ENCODE results near the gene SLC4A1AP. TPM values are rescaled to one million over a fixed set of nuclear protein-coding genes. Genes with fewer than 3 reads are reported as not detected.
"Not testable (repeated sequence)": the region's sequence is repeated elsewhere in the genome, so short reads cannot be mapped to it uniquely, and the experiment has no call there.

SLC4A1AP gene
- total RNA-seq, 4 donors from 2014 or later = 15.6 to 25.0 (median 22.1) TPM

DNA sequence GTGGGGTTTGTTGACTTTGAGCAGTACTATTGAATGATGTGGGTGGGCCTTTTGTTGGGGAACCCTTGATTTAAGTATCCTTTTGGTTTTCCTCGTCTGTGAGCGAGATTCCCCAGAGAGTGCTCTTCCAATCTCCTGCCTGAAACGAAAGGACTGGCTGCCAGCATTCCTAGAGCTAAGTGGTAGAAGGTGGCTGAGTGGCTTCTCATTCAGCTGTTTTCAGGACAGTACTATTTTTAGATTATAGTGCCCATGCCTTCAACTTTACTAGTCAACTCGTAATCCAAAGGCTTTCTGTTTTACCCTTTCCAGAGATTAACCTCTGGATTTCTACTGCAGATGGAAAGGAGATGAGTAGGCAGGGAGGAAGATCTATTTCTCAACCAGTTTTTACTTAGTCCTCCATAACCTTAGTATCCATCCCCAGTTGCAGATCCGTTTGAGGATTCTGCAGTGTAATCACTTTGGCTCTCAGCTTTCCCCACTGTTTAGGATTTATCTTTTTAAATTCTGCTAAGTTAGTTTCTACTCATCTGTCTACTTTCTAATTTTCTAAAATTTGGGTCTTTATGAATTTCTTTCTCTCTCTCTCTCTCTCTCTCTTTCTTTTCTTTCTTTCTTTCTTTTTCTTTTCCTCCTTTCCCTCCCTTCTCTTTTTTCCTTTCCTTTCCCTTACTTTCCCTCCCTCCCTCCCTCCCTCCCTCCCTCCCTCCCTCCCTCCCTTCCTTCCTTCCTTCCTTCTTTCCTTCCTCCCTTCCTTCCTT is 9.2 kb downstream of the SLC4A1AP start:
- WGBS, 2 donors = 83 to 90% methylated on average over 5 of the region's 5 CpGs
- DNase-seq (ENCODE audit: low spot score in 2 of 2) = no peak
- H3K4me3 ChIP-seq (ENCODE audit: low read depth, poor library complexity, severe bottlenecking) = no peak overlapping the region
- intact Hi-C loops (cut with DNase I; ENCODE audit: low total_unique reads) = no loop called here
- TF ChIP-seq, protein P1, sequence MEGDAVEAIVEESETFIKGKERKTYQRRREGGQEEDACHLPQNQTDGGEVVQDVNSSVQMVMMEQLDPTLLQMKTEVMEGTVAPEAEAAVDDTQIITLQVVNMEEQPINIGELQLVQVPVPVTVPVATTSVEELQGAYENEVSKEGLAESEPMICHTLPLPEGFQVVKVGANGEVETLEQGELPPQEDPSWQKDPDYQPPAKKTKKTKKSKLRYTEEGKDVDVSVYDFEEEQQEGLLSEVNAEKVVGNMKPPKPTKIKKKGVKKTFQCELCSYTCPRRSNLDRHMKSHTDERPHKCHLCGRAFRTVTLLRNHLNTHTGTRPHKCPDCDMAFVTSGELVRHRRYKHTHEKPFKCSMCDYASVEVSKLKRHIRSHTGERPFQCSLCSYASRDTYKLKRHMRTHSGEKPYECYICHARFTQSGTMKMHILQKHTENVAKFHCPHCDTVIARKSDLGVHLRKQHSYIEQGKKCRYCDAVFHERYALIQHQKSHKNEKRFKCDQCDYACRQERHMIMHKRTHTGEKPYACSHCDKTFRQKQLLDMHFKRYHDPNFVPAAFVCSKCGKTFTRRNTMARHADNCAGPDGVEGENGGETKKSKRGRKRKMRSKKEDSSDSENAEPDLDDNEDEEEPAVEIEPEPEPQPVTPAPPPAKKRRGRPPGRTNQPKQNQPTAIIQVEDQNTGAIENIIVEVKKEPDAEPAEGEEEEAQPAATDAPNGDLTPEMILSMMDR (IDR thresholded peaks at IDR 0.05) = no peak
- TF ChIP-seq POLR2A (IDR thresholded peaks at IDR 0.05) = no peak

DNA sequence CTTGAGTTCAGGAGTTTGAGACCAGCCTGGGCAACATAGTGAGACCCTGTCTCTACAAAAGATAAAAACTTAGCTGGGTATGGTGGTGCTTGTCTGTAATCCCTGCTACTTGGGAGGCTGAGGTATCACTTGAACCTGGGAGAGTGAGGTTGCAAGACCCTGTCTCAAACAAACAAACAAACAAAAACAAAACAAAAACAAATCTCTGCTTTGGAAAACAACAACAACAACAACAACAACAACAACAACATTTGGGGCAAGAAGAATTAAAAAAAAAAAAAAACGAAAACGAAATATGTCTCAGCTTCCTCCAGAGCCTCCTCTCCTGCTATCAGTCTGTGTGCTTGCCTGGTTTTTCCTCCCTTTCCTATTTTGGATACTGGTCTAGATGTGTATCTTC is 16.9 kb downstream of the SLC4A1AP start:
- intact Hi-C loops (cut with DNase I; ENCODE audit: low total_unique reads) = no loop called here
- 91 to 92% methylated on average over 2 of the region's 2 CpGs for WGBS, 2 donors

DNA sequence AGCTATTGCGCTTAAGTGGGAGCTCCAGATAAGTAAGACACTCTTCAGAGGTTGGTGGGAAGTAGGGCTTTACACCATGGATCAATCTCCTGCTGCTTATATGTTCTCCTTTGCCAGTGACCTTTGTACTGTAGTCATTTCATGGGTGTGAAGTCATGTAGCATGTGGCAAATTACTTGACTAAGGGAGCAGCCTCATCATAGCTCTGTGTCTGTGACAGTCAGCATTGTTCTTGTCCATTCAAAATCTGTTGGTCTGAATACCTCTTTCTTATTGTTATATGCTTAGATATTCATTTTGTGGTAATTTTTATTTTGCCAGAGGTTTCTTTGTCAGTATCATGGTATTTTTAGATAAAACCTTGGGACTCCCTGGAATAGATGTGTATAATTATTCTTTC is 18.2 kb downstream of the SLC4A1AP start:
- intact Hi-C loops (cut with DNase I; ENCODE audit: low total_unique reads) = no loop called here
- H3K4me3 ChIP-seq (ENCODE audit: low read depth, poor library complexity, severe bottlenecking) = no peak overlapping the region
- TF ChIP-seq POLR2A (IDR thresholded peaks at IDR 0.05) = no peak
- TF ChIP-seq, protein P1 (IDR thresholded peaks at IDR 0.05) = no peak
- 95 to 100% methylated on average over 1 of the region's 1 CpG for WGBS, 2 donors
- DNase-seq (ENCODE audit: low spot score in 2 of 2) = no peak

More for the DNA sequence above, 16.9 kb downstream of the SLC4A1AP start:
- no peak for DNase-seq (ENCODE audit: low spot score in 2 of 2)
- no peak overlapping the region for H3K4me3 ChIP-seq (ENCODE audit: low read depth, poor library complexity, severe bottlenecking)
- TF ChIP-seq POLR2A (IDR thresholded peaks at IDR 0.05) = no peak
- TF ChIP-seq, protein P1 (IDR thresholded peaks at IDR 0.05) = no peak

DNA sequence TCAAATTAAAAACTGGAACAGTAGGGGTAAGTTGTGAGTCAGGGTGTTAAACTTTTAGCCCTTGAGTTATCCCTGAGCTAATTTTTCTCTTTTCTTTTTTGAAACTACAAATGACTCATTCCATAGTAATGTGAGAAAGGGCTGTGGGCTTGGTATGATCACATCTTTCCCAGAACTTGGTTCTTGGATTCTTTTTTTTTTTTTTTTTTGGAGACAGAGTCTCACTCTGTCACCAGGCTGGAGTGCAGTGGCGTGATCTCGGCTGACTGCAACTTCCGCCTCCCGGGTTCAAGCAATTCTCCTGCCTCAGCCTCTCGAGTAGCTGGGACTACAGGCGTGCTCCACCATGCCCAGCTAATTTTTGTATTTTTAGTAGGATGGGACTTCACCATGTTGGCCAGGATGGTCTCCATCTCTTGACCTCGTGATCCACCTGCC is 18.7 kb downstream of the SLC4A1AP start:
- H3K4me3 ChIP-seq (ENCODE audit: low read depth, poor library complexity, severe bottlenecking); intact Hi-C loops (cut with DNase I; ENCODE audit: low total_unique reads); DNase-seq (ENCODE audit: low spot score in 2 of 2): not testable (repeated sequence)
- 69 to 76% methylated on average over 7 of the region's 7 CpGs for WGBS, 2 donors

DNA sequence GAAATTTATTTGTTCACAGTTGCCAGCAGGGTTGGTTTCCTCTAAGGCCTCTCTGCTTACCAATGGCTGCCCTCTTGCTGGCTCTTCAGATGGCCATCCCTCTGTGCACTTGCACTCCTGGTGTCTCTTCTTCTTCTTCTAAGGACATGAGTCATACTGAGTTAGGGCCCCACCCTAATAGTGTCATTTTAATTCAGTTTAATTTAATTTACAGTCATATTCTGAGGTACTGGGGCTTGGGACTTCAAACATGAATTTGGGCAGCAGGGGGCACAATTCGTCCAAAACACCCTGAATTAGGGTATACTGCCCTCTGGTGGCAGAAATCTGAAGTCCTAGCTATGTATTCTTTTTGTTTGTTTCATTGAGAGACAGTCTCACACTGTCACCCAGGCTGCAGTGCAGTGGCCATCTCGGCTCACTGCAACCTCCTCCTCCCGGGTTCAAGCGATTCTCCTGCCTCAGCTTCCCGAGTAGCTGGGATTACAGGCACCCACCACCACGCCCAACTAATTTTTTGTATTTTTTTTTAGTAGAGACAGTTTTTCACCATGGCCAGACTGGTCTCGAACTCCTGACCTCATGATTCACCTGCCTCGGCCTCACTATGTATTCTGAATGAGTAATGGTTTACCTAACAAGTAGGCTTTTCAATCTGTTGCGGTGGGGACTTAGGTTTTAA is 19.8 kb downstream of the SLC4A1AP start:
- WGBS, 2 donors = 42 to 46% methylated on average over 9 of the region's 9 CpGs
- peak; percentile 86 to 88 for DNase-seq (ENCODE audit: low spot score in 2 of 2)
- intact Hi-C loops (cut with DNase I; ENCODE audit: low total_unique reads) = no loop called here

DNA sequence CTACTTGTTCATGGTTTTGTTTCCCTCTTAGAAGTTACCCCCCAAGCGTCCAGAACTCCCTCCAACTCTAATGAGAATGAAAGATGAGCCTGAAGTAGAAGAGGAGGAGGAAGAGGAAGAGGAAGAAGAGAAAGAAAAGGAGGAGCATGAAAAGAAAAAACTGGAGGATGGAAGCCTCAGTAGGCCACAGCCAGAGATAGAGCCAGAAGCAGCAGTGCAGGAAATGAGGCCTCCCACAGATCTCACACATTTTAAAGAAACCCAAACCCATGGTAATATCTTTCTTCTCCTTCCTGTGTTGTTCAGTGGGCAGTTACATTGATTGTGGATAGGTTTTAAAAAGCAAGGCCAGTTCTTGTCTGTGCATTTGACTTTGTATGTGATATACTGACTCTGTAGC is 21.3 kb downstream of the SLC4A1AP start:
- DNase-seq (ENCODE audit: low spot score in 2 of 2); intact Hi-C loops (cut with DNase I; ENCODE audit: low total_unique reads); H3K4me3 ChIP-seq (ENCODE audit: low read depth, poor library complexity, severe bottlenecking): not testable (repeated sequence)
- WGBS, 2 donors = 87% methylated on average over 1 of the region's 1 CpG

More for the DNA sequence above, 19.8 kb downstream of the SLC4A1AP start:
- no peak overlapping the region for H3K4me3 ChIP-seq (ENCODE audit: low read depth, poor library complexity, severe bottlenecking)
- TF ChIP-seq, protein P1 (IDR thresholded peaks at IDR 0.05) = peak in 1 of 3 donors; percentile 97
- no peak for TF ChIP-seq POLR2A (IDR thresholded peaks at IDR 0.05)

All from lower leg skin (tissue), 4 donors.